Measurements from ENCODE around the gene UVRAG.

- TF ChIP-seq CTCF (IDR thresholded peaks at IDR 0.05; ENCODE audit: low read length) (no peak), EZH2 (IDR thresholded peaks at IDR 0.05; ENCODE audit: borderline replicate concordance, low read length) (no peak)
Measured at GRCh38 chr11:75968021-75968625, 153.1 kb downstream of the UVRAG start.

All from OCI-LY1 (cell line).